DND-41 (cell line): Measurements from ENCODE around the gene MOK.

ENCODE experiments used
- ATAC-seq: fragments of 200-7000 bp; cut with Tn5 transposase; 3 replicates; pipeline ENCODE4 v1.9.1; 2021; ENCODE audit warnings: low read depth; ENCODE audit not compliant: insufficient read depth
- DNase-seq: peaks from one replicate; pipeline ENCODE4 v3.0.0-alpha.2; 2020
- H2AFZ ChIP-seq: 2 replicates; pipeline ENCODE4 v1.6.0; 2012; ENCODE audit warnings: low read depth, low read length
- H3K27ac ChIP-seq: 2 replicates; pipeline ENCODE4 v1.5.1; 2012; ENCODE audit warnings: low read length, inconsistent platforms
- H3K27me3 ChIP-seq: fragments of 200-600 bp; sonication (generic); 2 replicates; pipeline ENCODE4 v1.6.0; 2012; ENCODE audit warnings: low read length, mild to moderate bottlenecking, inconsistent platforms; ENCODE audit not compliant: insufficient read depth, poor library complexity
- H3K36me3 ChIP-seq: 2 replicates; pipeline ENCODE4 v1.5.1; 2012; ENCODE audit warnings: low read length, inconsistent platforms; ENCODE audit not compliant: insufficient read depth
- H3K4me1 ChIP-seq: 2 replicates; pipeline ENCODE4 v1.5.1; 2012; ENCODE audit warnings: mild to moderate bottlenecking, low read length; ENCODE audit not compliant: insufficient read depth
- H3K4me2 ChIP-seq: 2 replicates; pipeline ENCODE4 v1.6.0; 2012; ENCODE audit warnings: mild to moderate bottlenecking, moderate library complexity, low read length, inconsistent platforms; ENCODE audit not compliant: insufficient read depth
- H3K4me3 ChIP-seq, 2 experiments: fragments of 200-600 bp in 1 of 2; shearing (Covaris generic) in 1 of 2; 2 replicates each; pipeline ENCODE4 v1.5.1; 2012 to 2016; ENCODE audit warnings: inconsistent platforms in 2 of 2, low read length in 2 of 2, mild to moderate bottlenecking in 2 of 2, low read depth in 1 of 2, moderate library complexity in 1 of 2
- H3K79me2 ChIP-seq: 2 replicates; pipeline ENCODE4 v1.6.0; 2012; ENCODE audit warnings: low read length, inconsistent platforms; ENCODE audit not compliant: insufficient read depth
- H3K9ac ChIP-seq: 2 replicates; pipeline ENCODE4 v1.6.0; 2012; ENCODE audit warnings: low read depth, mild to moderate bottlenecking, inconsistent platforms, low read length, moderate library complexity
- H3K9me3 ChIP-seq: 2 replicates; pipeline ENCODE4 v1.5.1; 2012; ENCODE audit warnings: low read length, moderate library complexity, mild to moderate bottlenecking, inconsistent platforms; ENCODE audit not compliant: insufficient read depth, severe bottlenecking
- H4K20me1 ChIP-seq: 2 replicates; pipeline ENCODE4 v1.6.0; 2012; ENCODE audit warnings: low read length; ENCODE audit not compliant: insufficient read depth
- EZH2 ChIP-seq: IDR thresholded peaks from 3 replicates; pipeline ENCODE4 v1.6.1; 2012; ENCODE audit warnings: borderline replicate concordance, low read depth, mild to moderate bottlenecking, moderate library complexity, low read length, inconsistent platforms; ENCODE audit not compliant: severe bottlenecking
- TF ChIP-seq, protein P1 (sequence below): IDR thresholded peaks from 2 replicates; pipeline ENCODE4 v1.5.1; 2012; ENCODE audit warnings: borderline replicate concordance, low read length, moderate library complexity, mild to moderate bottlenecking; ENCODE audit not compliant: poor library complexity, severe bottlenecking; ENCODE audit errors: extremely low read depth

The MOK gene

GRCh38 chr14:102197317-102197853 lies 107.6 kb downstream of the MOK start:
- H3K9ac ChIP-seq, result no peak overlapping the region
- H3K79me2 ChIP-seq, result peaks cover 21% of the 10 kb centered on the region
- peaks cover 35% of the 10 kb centered on the region for H3K36me3 ChIP-seq
- no peak overlapping the region for H2AFZ ChIP-seq
- ATAC-seq (no peak), DNase-seq (no peak)
- H3K27ac ChIP-seq, result no peak overlapping the region
- no peaks in the 10 kb centered on the region for H3K27me3 ChIP-seq
- H3K4me1 ChIP-seq, result peaks cover 45% of the 10 kb centered on the region
- no peaks in the 10 kb centered on the region for H3K9me3 ChIP-seq
- TF ChIP-seq, protein P1, sequence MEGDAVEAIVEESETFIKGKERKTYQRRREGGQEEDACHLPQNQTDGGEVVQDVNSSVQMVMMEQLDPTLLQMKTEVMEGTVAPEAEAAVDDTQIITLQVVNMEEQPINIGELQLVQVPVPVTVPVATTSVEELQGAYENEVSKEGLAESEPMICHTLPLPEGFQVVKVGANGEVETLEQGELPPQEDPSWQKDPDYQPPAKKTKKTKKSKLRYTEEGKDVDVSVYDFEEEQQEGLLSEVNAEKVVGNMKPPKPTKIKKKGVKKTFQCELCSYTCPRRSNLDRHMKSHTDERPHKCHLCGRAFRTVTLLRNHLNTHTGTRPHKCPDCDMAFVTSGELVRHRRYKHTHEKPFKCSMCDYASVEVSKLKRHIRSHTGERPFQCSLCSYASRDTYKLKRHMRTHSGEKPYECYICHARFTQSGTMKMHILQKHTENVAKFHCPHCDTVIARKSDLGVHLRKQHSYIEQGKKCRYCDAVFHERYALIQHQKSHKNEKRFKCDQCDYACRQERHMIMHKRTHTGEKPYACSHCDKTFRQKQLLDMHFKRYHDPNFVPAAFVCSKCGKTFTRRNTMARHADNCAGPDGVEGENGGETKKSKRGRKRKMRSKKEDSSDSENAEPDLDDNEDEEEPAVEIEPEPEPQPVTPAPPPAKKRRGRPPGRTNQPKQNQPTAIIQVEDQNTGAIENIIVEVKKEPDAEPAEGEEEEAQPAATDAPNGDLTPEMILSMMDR, result no peak
- no peak for TF ChIP-seq EZH2
- no peak overlapping the region for H3K4me3 ChIP-seq
- no peak overlapping the region for H3K4me2 ChIP-seq
- peaks cover 53% of the 10 kb centered on the region for H4K20me1 ChIP-seq

- no peak for ATAC-seq
- H4K20me1 ChIP-seq, result peaks cover 49% of the 10 kb centered on the region
- H3K27ac ChIP-seq, result no peak overlapping the region
- no peaks in the 10 kb centered on the region for H3K9me3 ChIP-seq
- no peak for DNase-seq
- no peak overlapping the region for H2AFZ ChIP-seq
- H3K9ac ChIP-seq, result no peak overlapping the region
- TF ChIP-seq EZH2, result no peak
- TF ChIP-seq, protein P1, result no peak
- no peak overlapping the region for H3K4me3 ChIP-seq
- peaks cover 35% of the 10 kb centered on the region for H3K36me3 ChIP-seq
- H3K4me2 ChIP-seq, result no peak overlapping the region
- H3K27me3 ChIP-seq, result no peaks in the 10 kb centered on the region
- peaks cover 18% of the 10 kb centered on the region for H3K79me2 ChIP-seq
- peaks cover 40% of the 10 kb centered on the region for H3K4me1 ChIP-seq
Observed at GRCh38 chr14:102196902-102197230, 108.1 kb downstream of the MOK start.

DNA sequence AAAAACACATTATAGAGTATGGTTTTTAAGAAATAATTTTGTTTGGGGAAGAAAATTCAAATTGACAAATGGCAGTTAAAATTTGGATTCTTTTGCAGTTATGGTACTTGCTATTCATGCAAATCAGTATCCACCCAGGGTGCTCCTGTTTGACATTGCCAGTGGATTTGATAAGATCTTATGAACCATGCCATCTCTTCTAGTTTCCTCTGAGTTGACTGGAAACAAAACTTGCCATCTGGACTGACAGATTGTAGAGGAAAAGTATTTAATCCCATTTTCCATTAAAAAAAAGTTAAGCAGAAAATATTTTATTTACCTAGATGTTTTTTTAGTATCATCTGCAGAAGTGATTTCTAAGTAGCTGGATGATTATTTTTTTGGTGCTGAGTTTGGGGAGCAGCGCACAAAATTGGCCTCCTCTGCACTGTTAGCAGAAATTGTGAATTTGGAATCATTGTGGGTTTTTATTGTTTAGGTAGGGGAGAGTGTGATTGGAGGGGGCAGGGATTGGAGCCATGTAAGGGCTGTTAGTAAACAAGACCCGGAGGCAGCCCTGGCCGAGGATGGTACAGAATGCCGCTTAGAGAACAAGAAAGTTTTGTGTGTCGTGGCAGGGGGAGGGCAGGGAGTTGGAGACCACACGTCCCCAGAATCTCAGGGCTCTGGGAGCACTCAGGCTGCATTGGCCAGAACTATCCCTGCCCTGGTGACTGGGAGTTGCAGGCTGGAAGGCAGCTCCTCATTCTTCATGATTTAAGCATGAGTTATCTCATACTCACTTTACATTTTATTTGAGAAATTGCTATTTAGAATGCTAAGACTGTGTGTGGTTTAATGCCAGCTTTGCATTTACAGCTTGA lies 108.7 kb downstream of the MOK start:
- no peaks in the 10 kb centered on the region for H3K9me3 ChIP-seq
- DNase-seq (no peak), ATAC-seq (no peak)
- no peak overlapping the region for H3K27ac ChIP-seq
- no peak overlapping the region for H3K9ac ChIP-seq
- H4K20me1 ChIP-seq, result peaks cover 48% of the 10 kb centered on the region
- no peaks in the 10 kb centered on the region for H3K27me3 ChIP-seq
- no peak overlapping the region for H2AFZ ChIP-seq
- H3K4me3 ChIP-seq, result no peak overlapping the region
- H3K79me2 ChIP-seq, result peaks cover 17% of the 10 kb centered on the region
- peaks cover 35% of the 10 kb centered on the region for H3K36me3 ChIP-seq
- TF ChIP-seq EZH2, result no peak
- TF ChIP-seq, protein P1, result no peak
- no peak overlapping the region for H3K4me2 ChIP-seq
- H3K4me1 ChIP-seq, result peaks cover 34% of the 10 kb centered on the region
